ENCODE measurements around the gene SOX1. TPM values are rescaled to one million over a fixed set of nuclear protein-coding genes. Genes with fewer than 3 reads are reported as not detected.

The SOX1 gene
- total RNA-seq, 1 donor from 2014 or later = not detected

- TF ChIP-seq, protein P1, sequence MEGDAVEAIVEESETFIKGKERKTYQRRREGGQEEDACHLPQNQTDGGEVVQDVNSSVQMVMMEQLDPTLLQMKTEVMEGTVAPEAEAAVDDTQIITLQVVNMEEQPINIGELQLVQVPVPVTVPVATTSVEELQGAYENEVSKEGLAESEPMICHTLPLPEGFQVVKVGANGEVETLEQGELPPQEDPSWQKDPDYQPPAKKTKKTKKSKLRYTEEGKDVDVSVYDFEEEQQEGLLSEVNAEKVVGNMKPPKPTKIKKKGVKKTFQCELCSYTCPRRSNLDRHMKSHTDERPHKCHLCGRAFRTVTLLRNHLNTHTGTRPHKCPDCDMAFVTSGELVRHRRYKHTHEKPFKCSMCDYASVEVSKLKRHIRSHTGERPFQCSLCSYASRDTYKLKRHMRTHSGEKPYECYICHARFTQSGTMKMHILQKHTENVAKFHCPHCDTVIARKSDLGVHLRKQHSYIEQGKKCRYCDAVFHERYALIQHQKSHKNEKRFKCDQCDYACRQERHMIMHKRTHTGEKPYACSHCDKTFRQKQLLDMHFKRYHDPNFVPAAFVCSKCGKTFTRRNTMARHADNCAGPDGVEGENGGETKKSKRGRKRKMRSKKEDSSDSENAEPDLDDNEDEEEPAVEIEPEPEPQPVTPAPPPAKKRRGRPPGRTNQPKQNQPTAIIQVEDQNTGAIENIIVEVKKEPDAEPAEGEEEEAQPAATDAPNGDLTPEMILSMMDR (conservative IDR thresholded peaks at IDR 0.05; ENCODE audit: low read depth, low read length) = no peak
- no peak overlapping the region for H3K4me3 ChIP-seq (ENCODE audit: low read depth, low read length)
- no peak for DNase-seq (ENCODE audit: low read depth)
Measured at GRCh38 chr13:112034231-112034630, 32.7 kb upstream of the SOX1 start.

DNA sequence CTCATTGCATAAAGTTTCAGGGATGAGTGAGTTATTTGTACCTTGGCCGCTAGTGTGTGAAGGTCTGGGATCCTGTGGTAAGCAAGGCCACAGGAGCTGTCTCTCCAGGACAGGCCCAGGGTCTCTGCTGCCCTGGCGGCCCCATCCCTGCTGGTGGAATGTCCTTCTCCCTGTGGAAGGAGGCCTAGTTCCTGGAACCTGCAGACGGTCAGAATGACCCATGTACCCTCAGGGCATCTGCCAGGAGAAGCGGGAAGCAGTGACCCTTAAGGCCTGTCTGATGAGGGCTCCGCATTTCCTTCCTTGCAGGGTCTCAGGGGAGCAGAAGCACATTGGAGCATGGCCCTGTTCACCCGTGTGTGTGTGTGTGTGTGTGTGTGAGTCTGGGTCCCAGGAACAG, 32.1 kb upstream of the SOX1 start:
- TF ChIP-seq, protein P1 (conservative IDR thresholded peaks at IDR 0.05; ENCODE audit: low read depth, low read length) = no peak
- DNase-seq (ENCODE audit: low read depth) = no peak
- no peak overlapping the region for H3K4me3 ChIP-seq (ENCODE audit: low read depth, low read length)

- DNase-seq (ENCODE audit: low read depth) = no peak
- H3K4me3 ChIP-seq (ENCODE audit: low read depth, low read length) = no peak overlapping the region
- TF ChIP-seq, protein P1 (conservative IDR thresholded peaks at IDR 0.05; ENCODE audit: low read depth, low read length) = no peak
Measured at GRCh38 chr13:112042496-112042895, 24.5 kb upstream of the SOX1 start.

DNA sequence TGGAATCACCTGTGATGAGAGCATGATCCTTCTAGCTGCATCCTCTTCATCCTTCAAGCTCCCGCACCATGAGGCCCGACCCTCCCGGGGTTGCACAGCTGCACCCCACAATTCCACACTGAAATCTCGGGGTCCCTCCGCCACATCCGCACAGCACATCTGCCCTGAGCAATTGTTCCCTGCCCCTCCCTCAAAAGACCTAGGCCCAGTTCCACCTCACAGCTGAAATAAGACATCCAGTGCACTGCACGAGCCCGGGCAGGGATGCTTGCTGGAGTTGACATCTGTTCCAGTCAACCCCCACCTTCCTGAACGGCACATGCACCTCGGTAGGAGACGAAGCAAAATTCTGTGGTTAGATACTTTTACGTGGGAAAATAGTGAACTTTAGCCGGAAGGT, 14.7 kb upstream of the SOX1 start:
- TF ChIP-seq, protein P1 (conservative IDR thresholded peaks at IDR 0.05; ENCODE audit: low read depth, low read length) = no peak
- no peak for DNase-seq (ENCODE audit: low read depth)
- H3K4me3 ChIP-seq (ENCODE audit: low read depth, low read length) = no peak overlapping the region

DNA sequence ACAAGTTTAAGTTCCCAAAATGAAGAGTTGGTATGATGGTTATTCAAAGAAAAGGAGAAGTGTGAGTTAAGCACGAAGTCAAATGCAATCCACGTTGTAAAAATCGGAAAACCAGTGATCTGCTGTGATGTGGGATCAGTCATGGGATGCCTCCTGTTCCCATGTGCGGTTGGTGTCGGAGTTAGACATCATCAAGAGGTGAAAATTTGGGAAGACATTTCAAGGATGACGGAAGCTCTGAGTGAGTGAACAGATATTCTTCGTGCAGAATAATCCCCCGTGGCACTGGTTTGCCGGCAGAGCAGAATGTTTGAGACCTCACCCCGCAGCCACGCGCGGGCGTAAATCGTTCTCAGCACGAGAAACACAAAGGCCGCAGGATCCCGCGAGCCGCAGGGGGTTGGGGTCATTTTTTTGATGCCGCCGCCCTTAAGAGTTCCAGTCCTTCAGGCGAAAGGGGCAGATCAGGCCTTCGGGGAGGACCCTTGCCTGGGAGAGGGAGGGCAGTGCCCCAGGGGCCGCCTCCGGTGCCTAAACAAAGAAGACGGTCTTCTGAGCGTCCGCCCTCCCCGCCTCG, 13.7 kb upstream of the SOX1 start:
- TF ChIP-seq, protein P1 (conservative IDR thresholded peaks at IDR 0.05; ENCODE audit: low read depth, low read length) = no peak
- DNase-seq (ENCODE audit: low read depth) = no peak
- H3K4me3 ChIP-seq (ENCODE audit: low read depth, low read length) = no peak overlapping the region

- TF ChIP-seq, protein P1 (conservative IDR thresholded peaks at IDR 0.05; ENCODE audit: low read depth, low read length) = no peak
- H3K4me3 ChIP-seq (ENCODE audit: low read depth, low read length) = no peak overlapping the region
- DNase-seq (ENCODE audit: low read depth) = no peak
Measured at GRCh38 chr13:112053744-112054615, 13.0 kb upstream of the SOX1 start.
